Spinal cord (tissue), 10 donors: ENCODE results near the gene MMRN2. TPM values are rescaled to one million over a fixed set of nuclear protein-coding genes. Genes with fewer than 3 reads are reported as not detected.
"Not testable (repeated sequence)": the region's sequence is repeated elsewhere in the genome, so short reads cannot be mapped to it uniquely, and the experiment has no call there.

Experiments used
- DNase-seq, 6 donors: peaks; one replicate each; pipeline versions ENCODE4 v3.0.0 to v3.0.0-alpha.2; 2013 to 2015; ENCODE audit warnings: low spot score in 6 of 6, low read depth in 4 of 6
- H3K27ac ChIP-seq: one replicate; pipeline ENCODE4 v1.5.1; 2013; ENCODE audit warnings: low read depth, low read length, control low read depth
- H3K27me3 ChIP-seq: one replicate; pipeline ENCODE4 v1.6.1; 2013; ENCODE audit warnings: low read length; ENCODE audit not compliant: control insufficient read depth, insufficient read depth
- H3K36me3 ChIP-seq: one replicate; pipeline ENCODE4 v1.6.1; 2013; ENCODE audit warnings: low read length; ENCODE audit not compliant: control insufficient read depth, insufficient read depth
- H3K4me1 ChIP-seq: one replicate; pipeline ENCODE4 v1.6.1; 2013; ENCODE audit warnings: low read length; ENCODE audit not compliant: control insufficient read depth, insufficient read depth
- H3K4me3 ChIP-seq: one replicate; pipeline ENCODE4 v1.5.1; 2013; ENCODE audit warnings: low read depth, low read length, control low read depth
- H3K9me3 ChIP-seq: one replicate; pipeline ENCODE4 v1.6.1; 2013; ENCODE audit warnings: low read length; ENCODE audit not compliant: control insufficient read depth, insufficient read depth
- WGBS: methylation state at CpG from one replicate; pipeline ENCODE4 v1.1.5; 2013; ENCODE audit warnings: missing lambda C conversion rate; ENCODE audit not compliant: insufficient coverage; 5-methylcytosine and 5-hydroxymethylcytosine counted together
- long read RNA-seq, 4 donors: transcript quantifications; one replicate each; lab custom pipeline, GENCODE V29; 2026
- polyA plus RNA-seq, 2 donors: library from polyadenylated mRNA; unstranded; fragments of 120-200 nt; gene quantifications; one replicate each; pipeline ENCODE4 v1.2.1, GENCODE V29; 2013; ENCODE audit not compliant: insufficient read length in 2 of 2
- total RNA-seq, 2 donors: library from RNA; depleted of rRNA in 1 of 2; stranded (reverse); fragments of 120-200 nt in 1 of 2; fragments of >200 nt in 1 of 2; gene quantifications; one replicate each; pipeline versions ENCODE4 v1.2.3 to v1.2.4, GENCODE V29; 2013 to 2014
- donor health status: healthy.

MMRN2 gene
- total RNA-seq = 10 to 100 TPM; 14.9 to 33.5 TPM
- 10 to 100 TPM; 13.5 to 14.6 TPM for polyA plus RNA-seq
- long read RNA-seq, donor 1, full-length matches to known transcripts = 2 of 1,071 reads
- long read RNA-seq, donor 1, partial matches to known transcripts = 935 of 1,071 reads
- long read RNA-seq, donor 1, other reads (novel, unspliced or antisense) = 134 of 1,071 reads
- long read RNA-seq, donor 2, partial matches to known transcripts = 422 of 465 reads
- long read RNA-seq, donor 2, other reads (novel, unspliced or antisense) = 43 of 465 reads
- long read RNA-seq, donor 3, partial matches to known transcripts = 396 of 442 reads
- long read RNA-seq, donor 3, other reads (novel, unspliced or antisense) = 46 of 442 reads
- long read RNA-seq, donor 4, partial matches to known transcripts = 23 of 23 reads
- long read RNA-seq, donor 4, other reads (novel, unspliced or antisense) = 0 of 23 reads

- Histone ChIP-seq H3K36me3 (peaks cover 11% of the 10 kb centered on the region), H3K27me3 (no peaks in the 10 kb centered on the region), H3K4me3 (peak within 1 kb of the TSS; percentile 18), H3K4me1 (peaks cover 75% of the 10 kb centered on the region), H3K9me3 (no peaks in the 10 kb centered on the region), H3K27ac (peak within 1 kb of the TSS; percentile 41)
- WGBS = 70% methylated on average over 6 of the region's 9 CpGs
- no peak for DNase-seq
Observed at GRCh38 chr10:86957471-86958115, at the start of gene MMRN2. Gene MMRN2, minus strand, starts transcription at chr10:86957615. Its CDS starts 74 bp downstream, at chr10:86957541.

GRCh38 chr10:87007124-87007523 is 49.7 kb upstream of the MMRN2 start:
- WGBS = no CpG with 5 or more reads among the region's 1 CpG

GRCh38 chr10:87000491-87000890 is 43.1 kb upstream of the MMRN2 start:
- H3K4me1 ChIP-seq = no peaks in the 10 kb centered on the region
- no peaks in the 10 kb centered on the region for H3K36me3 ChIP-seq
- no peaks in the 10 kb centered on the region for H3K27me3 ChIP-seq
- WGBS = no CpG with 5 or more reads among the region's 3 CpGs
- no peak for DNase-seq
- no peaks in the 10 kb centered on the region for H3K9me3 ChIP-seq
- no peak overlapping the region for H3K4me3 ChIP-seq
- no peak overlapping the region for H3K27ac ChIP-seq

More at GRCh38 chr10:87007124-87007523, 49.7 kb upstream of the MMRN2 start:
- H3K4me1 ChIP-seq, DNase-seq, H3K27ac ChIP-seq, H3K36me3 ChIP-seq, H3K27me3 ChIP-seq, H3K9me3 ChIP-seq, H3K4me3 ChIP-seq: not testable (repeated sequence)

GRCh38 chr10:86999802-87000403 is 42.5 kb upstream of the MMRN2 start:
- not testable (repeated sequence) for H3K27ac ChIP-seq, DNase-seq, H3K4me1 ChIP-seq, H3K9me3 ChIP-seq, H3K27me3 ChIP-seq, H3K36me3 ChIP-seq, H3K4me3 ChIP-seq
- 80% methylated on average over 2 of the region's 6 CpGs for WGBS

- Histone ChIP-seq H3K27ac (no peak overlapping the region), H3K4me1 (no peaks in the 10 kb centered on the region), H3K36me3 (no peaks in the 10 kb centered on the region), H3K27me3 (no peaks in the 10 kb centered on the region), H3K4me3 (no peak overlapping the region), H3K9me3 (no peaks in the 10 kb centered on the region)
- WGBS = no CpG with 5 or more reads among the region's 2 CpGs
- DNase-seq = no peak
Observed at GRCh38 chr10:86992929-86993328, 35.5 kb upstream of the MMRN2 start.

GRCh38 chr10:86992456-86992855 is 35.0 kb upstream of the MMRN2 start:
- H3K4me1 ChIP-seq = no peaks in the 10 kb centered on the region
- DNase-seq = no peak
- H3K36me3 ChIP-seq = no peaks in the 10 kb centered on the region
- no peak overlapping the region for H3K4me3 ChIP-seq
- no peaks in the 10 kb centered on the region for H3K9me3 ChIP-seq
- no peak overlapping the region for H3K27ac ChIP-seq
- no peaks in the 10 kb centered on the region for H3K27me3 ChIP-seq

- not testable (repeated sequence) for DNase-seq, H3K9me3 ChIP-seq, H3K27me3 ChIP-seq, H3K4me3 ChIP-seq, H3K36me3 ChIP-seq, H3K27ac ChIP-seq, H3K4me1 ChIP-seq
- no CpG with 5 or more reads among the region's 12 CpGs for WGBS
Observed at GRCh38 chr10:86991362-86991761, 33.9 kb upstream of the MMRN2 start.

- no peak for DNase-seq
- no CpG with 5 or more reads among the region's 1 CpG for WGBS
Observed at GRCh38 chr10:86988520-86988919, 31.1 kb upstream of the MMRN2 start.

GRCh38 chr10:86984498-86984897 is 27.1 kb upstream of the MMRN2 start:
- not testable (repeated sequence) for H3K27me3 ChIP-seq, H3K36me3 ChIP-seq, DNase-seq, H3K9me3 ChIP-seq, H3K4me1 ChIP-seq, H3K27ac ChIP-seq, H3K4me3 ChIP-seq
- no CpG with 5 or more reads among the region's 4 CpGs for WGBS

More at GRCh38 chr10:86988520-86988919, 31.1 kb upstream of the MMRN2 start:
- H3K9me3 ChIP-seq = no peaks in the 10 kb centered on the region
- H3K27me3 ChIP-seq = no peaks in the 10 kb centered on the region
- H3K27ac ChIP-seq = no peak overlapping the region
- H3K4me1 ChIP-seq = no peaks in the 10 kb centered on the region
- no peak overlapping the region for H3K4me3 ChIP-seq
- no peaks in the 10 kb centered on the region for H3K36me3 ChIP-seq
